Chondrocyte (in vitro differentiated cells): ENCODE results near the gene COL2A1. TPM values are rescaled to one million over a fixed set of nuclear protein-coding genes. Genes with fewer than 3 reads are reported as not detected.

Experiments used
- DNase-seq: peaks from one replicate; pipeline ENCODE4 v3.0.0; 2021; ENCODE audit warnings: mixed read lengths, low spot score
- H3K27ac Mint-ChIP-seq: one replicate; pipeline ENCODE4 v1.8.0; 2021; ENCODE audit warnings: mild to moderate bottlenecking, moderate library complexity, mixed read lengths; ENCODE audit not compliant: unreplicated experiment
- H3K27me3 Mint-ChIP-seq: 2 replicates; pipeline ENCODE4 v1.8.0; 2021; ENCODE audit warnings: low read depth, mixed read lengths
- H3K36me3 Mint-ChIP-seq: 2 replicates; pipeline ENCODE4 v1.8.0; 2021; ENCODE audit warnings: low read depth, mixed read lengths
- H3K4me1 Mint-ChIP-seq: 2 replicates; pipeline ENCODE4 v1.8.0; 2021; ENCODE audit warnings: low read depth, mild to moderate bottlenecking, mixed read lengths
- H3K4me3 Mint-ChIP-seq: one replicate; pipeline ENCODE4 v1.8.0; 2021; ENCODE audit warnings: mild to moderate bottlenecking, moderate library complexity, mixed read lengths; ENCODE audit not compliant: unreplicated experiment
- H3K9me3 Mint-ChIP-seq: 2 replicates; pipeline ENCODE4 v1.8.0; 2021; ENCODE audit warnings: low read depth, mixed read lengths
- CTCF ChIP-seq: fragments of 200-600 bp; sonication (generic); IDR thresholded peaks from 2 replicates; pipeline ENCODE4 v1.5.0; 2021; ENCODE audit warnings: antibody characterized with exemption, mild to moderate bottlenecking, moderate library complexity
- total RNA-seq: library from RNA; stranded (reverse); gene quantifications from 3 replicates; pipeline ENCODE4 v1.2.1, GENCODE V29; 2021

Gene COL2A1
- total RNA-seq, 1 donor from 2014 or later: 35.6 TPM

- H3K4me1 Mint-ChIP-seq: peaks cover 13% of the 10 kb centered on the region
- no peak for TF ChIP-seq CTCF
- no peak overlapping the region for H3K27ac Mint-ChIP-seq
- no peak for DNase-seq
- H3K27me3 Mint-ChIP-seq: no peaks in the 10 kb centered on the region
- H3K9me3 Mint-ChIP-seq: no peaks in the 10 kb centered on the region
- no peaks in the 10 kb centered on the region for H3K36me3 Mint-ChIP-seq
- no peak overlapping the region for H3K4me3 Mint-ChIP-seq
Measured at GRCh38 chr12:47989023-47989417, 15.3 kb downstream of the COL2A1 start.

- Mint-ChIP-seq H3K9me3 (no peaks in the 10 kb centered on the region), H3K4me3 (no peak overlapping the region), H3K4me1 (peaks cover 13% of the 10 kb centered on the region), H3K27me3 (no peaks in the 10 kb centered on the region), H3K36me3 (no peaks in the 10 kb centered on the region), H3K27ac (peak overlapping the region; percentile 14)
- DNase-seq: peak; percentile 59
- TF ChIP-seq CTCF: no peak
Measured at GRCh38 chr12:47988073-47989022, 15.9 kb downstream of the COL2A1 start.

GRCh38 chr12:47987411-47988072 is 16.7 kb downstream of the COL2A1 start:
- Mint-ChIP-seq H3K9me3 (no peaks in the 10 kb centered on the region), H3K27me3 (no peaks in the 10 kb centered on the region), H3K36me3 (no peaks in the 10 kb centered on the region), H3K27ac (no peak overlapping the region), H3K4me1 (peaks cover 13% of the 10 kb centered on the region), H3K4me3 (no peak overlapping the region)
- DNase-seq: peak; percentile 56
- no peak for TF ChIP-seq CTCF

- no peak overlapping the region for H3K4me3 Mint-ChIP-seq
- no peaks in the 10 kb centered on the region for H3K36me3 Mint-ChIP-seq
- no peak for TF ChIP-seq CTCF
- H3K9me3 Mint-ChIP-seq: no peaks in the 10 kb centered on the region
- peaks cover 13% of the 10 kb centered on the region for H3K4me1 Mint-ChIP-seq
- peak; percentile 40 for DNase-seq
- no peak overlapping the region for H3K27ac Mint-ChIP-seq
- no peaks in the 10 kb centered on the region for H3K27me3 Mint-ChIP-seq
Measured at GRCh38 chr12:47986832-47987231, 17.4 kb downstream of the COL2A1 start.

GRCh38 chr12:47986291-47986660 is 18.0 kb downstream of the COL2A1 start:
- peak; percentile 51 for DNase-seq
- no peaks in the 10 kb centered on the region for H3K27me3 Mint-ChIP-seq
- peaks cover 13% of the 10 kb centered on the region for H3K4me1 Mint-ChIP-seq
- no peak overlapping the region for H3K4me3 Mint-ChIP-seq
- no peaks in the 10 kb centered on the region for H3K36me3 Mint-ChIP-seq
- H3K27ac Mint-ChIP-seq: no peak overlapping the region
- no peaks in the 10 kb centered on the region for H3K9me3 Mint-ChIP-seq
- TF ChIP-seq CTCF: no peak
